Osteocyte (in vitro differentiated cells): Measurements from ENCODE around the gene SHKBP1. TPM values are rescaled to one million over a fixed set of nuclear protein-coding genes. Genes with fewer than 3 reads are reported as not detected.

Experiments used
- DNase-seq: peaks from one replicate; pipeline ENCODE4 v3.0.0; 2021; ENCODE audit warnings: mixed read lengths; ENCODE audit not compliant: unreplicated experiment; ENCODE audit errors: extremely low spot score
- H3K27ac Mint-ChIP-seq: one replicate; pipeline ENCODE4 v1.8.0; 2021; ENCODE audit warnings: mild to moderate bottlenecking, mixed read lengths; ENCODE audit not compliant: unreplicated experiment
- H3K27me3 Mint-ChIP-seq: one replicate; pipeline ENCODE4 v1.8.0; 2021; ENCODE audit warnings: mixed read lengths; ENCODE audit not compliant: unreplicated experiment
- H3K36me3 Mint-ChIP-seq: one replicate; pipeline ENCODE4 v1.8.0; 2021; ENCODE audit warnings: mixed read lengths; ENCODE audit not compliant: unreplicated experiment
- H3K4me1 Mint-ChIP-seq: one replicate; pipeline ENCODE4 v1.8.0; 2021; ENCODE audit warnings: mixed read lengths; ENCODE audit not compliant: unreplicated experiment
- H3K4me3 Mint-ChIP-seq: one replicate; pipeline ENCODE4 v1.8.0; 2021; ENCODE audit warnings: mild to moderate bottlenecking, moderate library complexity, mixed read lengths; ENCODE audit not compliant: unreplicated experiment
- H3K9me3 Mint-ChIP-seq: one replicate; pipeline ENCODE4 v1.8.0; 2021; ENCODE audit warnings: mixed read lengths; ENCODE audit not compliant: unreplicated experiment
- total RNA-seq: library from RNA; stranded (reverse); gene quantifications from 2 replicates; pipeline ENCODE4 v1.2.1, GENCODE V29; 2021
- TF ChIP-seq, protein P1 (sequence below): fragments of 200-600 bp; sonication (generic); IDR thresholded peaks from 2 replicates; pipeline ENCODE4 v1.5.0; 2021; ENCODE audit warnings: antibody characterized with exemption, mild to moderate bottlenecking, moderate library complexity

The SHKBP1 gene
- total RNA-seq, 1 donor from 2014 or later, result 53.8 TPM

DNA sequence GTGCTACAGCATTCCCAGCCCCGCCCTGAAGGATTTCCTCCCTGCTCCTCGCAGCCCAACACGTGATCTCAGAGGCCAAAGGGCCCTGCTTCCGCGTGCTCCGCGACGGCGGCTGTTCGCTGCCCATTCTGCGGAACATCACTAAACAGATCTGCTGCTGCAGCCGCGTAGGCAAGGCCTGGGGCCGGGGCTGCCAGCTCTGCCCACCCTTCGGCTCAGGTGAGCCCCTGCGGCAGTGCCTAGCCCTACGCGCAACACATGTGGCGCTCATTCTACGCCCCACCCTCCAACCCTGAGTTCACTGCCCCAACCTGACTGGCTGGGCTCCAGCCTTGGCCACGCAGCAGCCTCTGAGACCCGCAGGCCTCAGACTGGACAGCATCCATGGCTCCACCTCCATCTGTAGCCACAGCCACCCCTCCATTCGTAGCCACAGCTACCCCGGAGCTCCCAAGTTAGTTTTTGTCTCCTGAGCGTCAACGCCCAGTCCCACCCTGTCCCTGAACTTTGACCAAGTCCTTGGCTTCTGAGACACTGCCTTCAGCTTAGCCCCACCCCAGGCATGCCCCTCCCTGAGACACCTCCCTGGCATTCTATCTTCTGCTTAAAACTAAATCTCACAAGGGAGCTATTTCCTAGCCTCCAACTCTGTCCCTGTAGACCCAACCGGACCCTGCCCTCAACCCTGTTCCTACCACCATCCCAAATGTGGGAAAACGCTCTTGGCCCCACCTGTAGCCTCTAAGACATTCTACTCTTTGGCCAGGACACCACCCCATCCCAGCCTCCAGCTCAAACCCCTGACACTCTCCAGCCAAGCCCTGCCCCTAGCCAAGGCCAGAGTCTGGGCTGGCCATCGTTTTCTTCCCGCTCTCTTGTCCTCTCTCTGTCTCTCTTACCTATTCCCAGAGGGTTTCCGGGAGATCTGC lies 30.9 kb downstream of the SHKBP1 start:
- H3K27me3 Mint-ChIP-seq, result peaks cover 4% of the 10 kb centered on the region
- TF ChIP-seq, protein P1, sequence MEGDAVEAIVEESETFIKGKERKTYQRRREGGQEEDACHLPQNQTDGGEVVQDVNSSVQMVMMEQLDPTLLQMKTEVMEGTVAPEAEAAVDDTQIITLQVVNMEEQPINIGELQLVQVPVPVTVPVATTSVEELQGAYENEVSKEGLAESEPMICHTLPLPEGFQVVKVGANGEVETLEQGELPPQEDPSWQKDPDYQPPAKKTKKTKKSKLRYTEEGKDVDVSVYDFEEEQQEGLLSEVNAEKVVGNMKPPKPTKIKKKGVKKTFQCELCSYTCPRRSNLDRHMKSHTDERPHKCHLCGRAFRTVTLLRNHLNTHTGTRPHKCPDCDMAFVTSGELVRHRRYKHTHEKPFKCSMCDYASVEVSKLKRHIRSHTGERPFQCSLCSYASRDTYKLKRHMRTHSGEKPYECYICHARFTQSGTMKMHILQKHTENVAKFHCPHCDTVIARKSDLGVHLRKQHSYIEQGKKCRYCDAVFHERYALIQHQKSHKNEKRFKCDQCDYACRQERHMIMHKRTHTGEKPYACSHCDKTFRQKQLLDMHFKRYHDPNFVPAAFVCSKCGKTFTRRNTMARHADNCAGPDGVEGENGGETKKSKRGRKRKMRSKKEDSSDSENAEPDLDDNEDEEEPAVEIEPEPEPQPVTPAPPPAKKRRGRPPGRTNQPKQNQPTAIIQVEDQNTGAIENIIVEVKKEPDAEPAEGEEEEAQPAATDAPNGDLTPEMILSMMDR, result no peak
- H3K4me1 Mint-ChIP-seq, result peaks cover 48% of the 10 kb centered on the region

DNA sequence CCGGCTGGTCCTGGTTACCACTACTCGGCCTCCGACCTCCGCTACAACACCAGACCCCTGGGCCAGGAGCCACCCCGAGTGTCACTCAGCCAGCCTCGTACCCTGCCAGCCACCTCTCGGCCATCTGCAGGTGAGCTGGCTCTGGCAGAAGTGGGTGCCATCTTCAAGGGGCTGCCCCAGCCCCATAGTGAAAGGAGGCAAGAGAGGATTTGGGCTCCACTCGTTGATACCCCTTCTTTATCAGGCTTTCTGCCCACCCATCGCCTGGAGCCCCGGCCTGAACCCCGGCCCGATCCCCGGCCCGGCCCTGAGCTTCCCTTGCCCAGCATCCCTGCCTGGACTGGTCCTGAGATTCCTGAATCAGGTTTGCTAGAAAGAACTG lies 31.6 kb downstream of the SHKBP1 start:
- DNase-seq, result no peak
- peaks cover 41% of the 10 kb centered on the region for H3K4me1 Mint-ChIP-seq
- H3K9me3 Mint-ChIP-seq, result no peaks in the 10 kb centered on the region
- no peaks in the 10 kb centered on the region for H3K36me3 Mint-ChIP-seq
- no peak overlapping the region for H3K4me3 Mint-ChIP-seq
- peak overlapping the region; percentile 16 for H3K27ac Mint-ChIP-seq
- TF ChIP-seq, protein P1, result no peak
- peaks cover 4% of the 10 kb centered on the region for H3K27me3 Mint-ChIP-seq

More for the DNA sequence above, 30.9 kb downstream of the SHKBP1 start:
- DNase-seq, result no peak
- Mint-ChIP-seq H3K27ac (peak overlapping the region; percentile 16), H3K36me3 (no peaks in the 10 kb centered on the region), H3K4me3 (no peak overlapping the region), H3K9me3 (no peaks in the 10 kb centered on the region)

DNA sequence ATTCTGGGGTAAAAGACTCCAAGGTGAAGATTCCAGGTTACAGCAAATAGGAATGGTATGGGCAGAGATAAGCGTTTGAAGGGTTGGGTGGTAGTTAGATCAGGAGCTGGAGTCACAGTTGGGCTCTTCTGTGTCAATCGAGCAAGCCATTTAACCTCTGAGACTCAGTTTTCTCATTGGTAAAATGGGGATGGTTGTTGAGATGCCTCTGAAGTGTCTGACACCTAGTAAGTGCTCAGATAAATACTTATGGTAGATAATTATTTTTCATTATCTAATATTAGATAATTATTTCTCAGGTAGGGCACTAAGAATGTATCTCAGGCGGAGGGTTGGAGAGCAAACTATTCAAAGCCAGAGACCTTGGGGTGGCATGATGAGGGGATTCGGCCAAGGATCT lies 32.3 kb downstream of the SHKBP1 start:
- TF ChIP-seq, protein P1, result no peak
- Mint-ChIP-seq H3K27ac (no peak overlapping the region), H3K9me3 (no peaks in the 10 kb centered on the region), H3K4me1 (peaks cover 34% of the 10 kb centered on the region), H3K4me3 (peak overlapping the region; percentile 60), H3K27me3 (peaks cover 4% of the 10 kb centered on the region), H3K36me3 (no peaks in the 10 kb centered on the region)
- DNase-seq, result no peak

DNA sequence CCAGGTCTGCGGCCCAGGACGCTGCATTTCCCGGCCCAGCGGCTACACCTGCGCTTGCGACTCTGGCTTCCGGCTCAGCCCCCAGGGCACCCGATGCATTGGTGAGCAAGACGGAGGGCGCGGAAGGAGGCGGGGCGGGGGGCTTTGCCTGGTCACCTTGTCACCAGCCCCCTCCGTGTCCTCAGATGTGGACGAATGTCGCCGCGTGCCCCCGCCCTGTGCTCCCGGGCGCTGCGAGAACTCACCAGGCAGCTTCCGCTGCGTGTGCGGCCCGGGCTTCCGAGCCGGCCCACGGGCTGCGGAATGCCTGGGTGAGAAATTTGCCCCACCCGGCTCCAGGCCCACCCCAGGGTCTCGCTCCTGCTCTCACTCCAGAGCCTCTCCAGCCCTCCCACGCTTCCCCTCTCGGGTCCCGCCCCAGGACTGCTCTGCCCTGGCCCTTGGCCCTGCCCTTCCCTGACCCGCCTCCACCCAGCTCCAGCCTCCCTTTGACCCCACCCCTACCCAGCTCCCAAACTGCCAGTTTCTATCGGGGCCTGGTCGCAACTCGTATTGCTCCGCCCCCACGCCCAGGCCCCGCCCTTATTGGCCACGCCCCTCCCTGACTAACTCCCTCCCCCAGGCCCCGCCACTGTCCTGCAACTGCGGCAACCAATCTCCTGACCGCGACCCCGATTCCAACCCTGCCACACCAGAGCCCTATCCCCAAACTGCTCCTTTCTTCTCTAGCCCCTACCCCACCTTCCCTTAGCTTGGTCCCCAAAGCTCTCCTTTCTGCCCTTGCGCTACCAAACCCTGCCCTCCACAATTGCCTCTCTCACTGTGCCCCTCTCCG lies 33.1 kb downstream of the SHKBP1 start:
- TF ChIP-seq, protein P1, result no peak
- Mint-ChIP-seq H3K4me1 (peaks cover 32% of the 10 kb centered on the region), H3K4me3 (peak overlapping the region; percentile 60), H3K27me3 (peaks cover 4% of the 10 kb centered on the region), H3K9me3 (no peaks in the 10 kb centered on the region), H3K27ac (peak overlapping the region; percentile 67), H3K36me3 (no peaks in the 10 kb centered on the region)
- DNase-seq, result peak; percentile 89
